GM12864 (cell line): ENCODE data around the gene RPL19.

Source experiments
- DNase-seq: peaks from one replicate; pipeline ENCODE4 v3.0.0-alpha.2; 2011; ENCODE audit warnings: low read depth
- H3K4me3 ChIP-seq: 2 replicates; pipeline ENCODE4 v1.5.1; 2011; ENCODE audit warnings: mild to moderate bottlenecking, low read depth, low read length, control low read depth
- TF ChIP-seq, protein P1 (sequence below): IDR thresholded peaks from 2 replicates; pipeline ENCODE4 v1.5.1; 2011; ENCODE audit warnings: low read depth, mild to moderate bottlenecking, moderate library complexity, low read length, control low read depth, inconsistent platforms; ENCODE audit errors: missing control alignments

Gene RPL19

GRCh38 chr17:39171933-39172332 lies 28.1 kb upstream of the RPL19 start:
- no peak for DNase-seq
- TF ChIP-seq, protein P1, sequence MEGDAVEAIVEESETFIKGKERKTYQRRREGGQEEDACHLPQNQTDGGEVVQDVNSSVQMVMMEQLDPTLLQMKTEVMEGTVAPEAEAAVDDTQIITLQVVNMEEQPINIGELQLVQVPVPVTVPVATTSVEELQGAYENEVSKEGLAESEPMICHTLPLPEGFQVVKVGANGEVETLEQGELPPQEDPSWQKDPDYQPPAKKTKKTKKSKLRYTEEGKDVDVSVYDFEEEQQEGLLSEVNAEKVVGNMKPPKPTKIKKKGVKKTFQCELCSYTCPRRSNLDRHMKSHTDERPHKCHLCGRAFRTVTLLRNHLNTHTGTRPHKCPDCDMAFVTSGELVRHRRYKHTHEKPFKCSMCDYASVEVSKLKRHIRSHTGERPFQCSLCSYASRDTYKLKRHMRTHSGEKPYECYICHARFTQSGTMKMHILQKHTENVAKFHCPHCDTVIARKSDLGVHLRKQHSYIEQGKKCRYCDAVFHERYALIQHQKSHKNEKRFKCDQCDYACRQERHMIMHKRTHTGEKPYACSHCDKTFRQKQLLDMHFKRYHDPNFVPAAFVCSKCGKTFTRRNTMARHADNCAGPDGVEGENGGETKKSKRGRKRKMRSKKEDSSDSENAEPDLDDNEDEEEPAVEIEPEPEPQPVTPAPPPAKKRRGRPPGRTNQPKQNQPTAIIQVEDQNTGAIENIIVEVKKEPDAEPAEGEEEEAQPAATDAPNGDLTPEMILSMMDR, result no peak
- no peak overlapping the region for H3K4me3 ChIP-seq

DNA sequence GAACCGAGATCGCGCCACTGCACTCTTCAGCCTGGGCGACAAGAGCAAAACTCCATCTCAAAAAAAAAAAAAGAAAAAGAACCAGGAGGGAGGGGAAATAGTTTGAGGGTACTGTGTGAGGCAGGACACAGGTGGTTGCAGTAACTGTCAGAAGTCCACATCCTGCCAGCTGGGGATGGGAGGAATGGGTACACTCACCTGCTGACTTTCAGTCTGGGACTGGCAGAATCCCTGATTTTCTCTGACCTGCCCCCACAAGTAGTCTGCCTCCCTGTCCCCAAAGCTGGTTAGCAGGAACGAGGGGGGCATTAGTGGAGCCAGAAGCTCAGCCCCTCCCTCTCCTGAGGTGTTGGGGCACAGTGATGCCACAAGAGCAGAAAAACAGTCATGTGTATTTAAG lies 27.0 kb upstream of the RPL19 start:
- H3K4me3 ChIP-seq, result no peak overlapping the region
- TF ChIP-seq, protein P1, result no peak
- no peak for DNase-seq

- DNase-seq, result no peak
- no peak overlapping the region for H3K4me3 ChIP-seq
- TF ChIP-seq, protein P1, result no peak
Measured at GRCh38 chr17:39173526-39174274, 26.4 kb upstream of the RPL19 start.

- TF ChIP-seq, protein P1, result peak; percentile 92
- no peak overlapping the region for H3K4me3 ChIP-seq
- no peak for DNase-seq
Measured at GRCh38 chr17:39174920-39175694, 25.0 kb upstream of the RPL19 start.

GRCh38 chr17:39175695-39176093 lies 24.4 kb upstream of the RPL19 start:
- TF ChIP-seq, protein P1, result no peak
- no peak for DNase-seq
- H3K4me3 ChIP-seq, result no peak overlapping the region

DNA sequence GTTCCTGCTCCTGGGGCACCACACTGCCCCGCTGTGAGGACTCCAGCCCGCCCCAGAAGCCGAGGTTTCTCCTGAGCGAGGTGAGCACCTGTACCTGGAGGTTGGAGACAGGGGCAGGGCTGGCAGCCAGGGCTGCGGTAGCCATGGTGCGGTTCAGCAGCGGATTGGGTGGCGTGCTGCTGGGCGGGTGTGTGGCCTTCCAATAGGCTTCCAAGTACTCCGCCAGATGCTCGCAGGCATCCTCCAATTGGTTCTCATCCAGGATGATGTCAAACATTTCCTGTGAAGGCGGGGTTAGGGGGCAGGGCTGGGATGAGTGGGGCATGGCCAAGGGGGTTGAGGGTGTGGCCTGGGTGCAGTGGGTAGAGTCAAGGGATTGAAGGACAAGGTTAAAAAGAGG lies 22.8 kb upstream of the RPL19 start:
- no peak for DNase-seq
- TF ChIP-seq, protein P1, result no peak
- no peak overlapping the region for H3K4me3 ChIP-seq
